KMS-11 (cell line): ENCODE data around the gene CEP128.

Experiments
- H2AFZ ChIP-seq: fragments of 200-600 bp; sonication (generic); 2 replicates; pipeline ENCODE4 v1.6.1; 2016; ENCODE audit warnings: antibody characterized with exemption, mixed run types, low read depth
- H3K27ac ChIP-seq: fragments of 200-600 bp; sonication (generic); 2 replicates; pipeline ENCODE4 v1.6.1; 2016; ENCODE audit warnings: mild to moderate bottlenecking, mixed run types
- H3K27me3 ChIP-seq: fragments of 200-600 bp; sonication (generic); 2 replicates; pipeline ENCODE4 v1.6.1; 2017; ENCODE audit warnings: mild to moderate bottlenecking, low read depth, mixed run types, moderate library complexity; ENCODE audit not compliant: insufficient read depth
- H3K36me3 ChIP-seq: fragments of 200-600 bp; sonication (generic); 2 replicates; pipeline ENCODE4 v1.6.1; 2017; ENCODE audit warnings: mild to moderate bottlenecking, mixed run types; ENCODE audit not compliant: insufficient read depth
- H3K4me1 ChIP-seq: fragments of 200-600 bp; sonication (generic); 2 replicates; pipeline ENCODE4 v1.6.1; 2016; ENCODE audit warnings: mild to moderate bottlenecking, low read depth, mixed run types; ENCODE audit not compliant: poor library complexity, severe bottlenecking
- H3K4me2 ChIP-seq: fragments of 200-600 bp; sonication (generic); 2 replicates; pipeline ENCODE4 v1.7.0; 2016; ENCODE audit warnings: mild to moderate bottlenecking, mixed run types
- H3K4me3 ChIP-seq: fragments of 200-600 bp; sonication (generic); IDR thresholded peaks from 2 replicates; pipeline ENCODE4 v1.6.1; 2017; ENCODE audit warnings: low read depth, low read length, mixed read lengths; ENCODE audit not compliant: insufficient read depth
- H3K79me2 ChIP-seq: fragments of 200-600 bp; sonication (generic); 2 replicates; pipeline ENCODE4 v1.6.1; 2016; ENCODE audit warnings: low read depth, mixed run types; ENCODE audit not compliant: insufficient read depth
- H3K9ac ChIP-seq: fragments of 200-600 bp; sonication (generic); 2 replicates; pipeline ENCODE4 v1.6.1; 2016; ENCODE audit warnings: mild to moderate bottlenecking, mixed run types
- H4K20me1 ChIP-seq: fragments of 200-600 bp; sonication (generic); 2 replicates; pipeline ENCODE4 v1.6.1; 2016; ENCODE audit warnings: mild to moderate bottlenecking, mixed run types; ENCODE audit not compliant: insufficient read depth
- CTCF ChIP-seq: fragments of 200-600 bp; sonication (generic); conservative IDR thresholded peaks from 2 replicates; pipeline ENCODE4 v1.6.1; 2017; ENCODE audit warnings: low read depth, mild to moderate bottlenecking, antibody characterized with exemption, low read length, moderate library complexity, mixed read lengths

CEP128 gene

GRCh38 chr14:80634106-80634758, 307.3 kb downstream of the CEP128 start:
- Histone ChIP-seq H3K9ac (no peak overlapping the region), H4K20me1 (no peaks in the 10 kb centered on the region), H3K4me2 (no peak overlapping the region), H3K36me3 (no peaks in the 10 kb centered on the region), H3K79me2 (no peaks in the 10 kb centered on the region), H3K27ac (no peak overlapping the region), H3K4me3 (no peak overlapping the region), H2AFZ (no peak overlapping the region), H3K27me3 (no peaks in the 10 kb centered on the region), H3K4me1 (peaks cover 16% of the 10 kb centered on the region)
- no peak for TF ChIP-seq CTCF

GRCh38 chr14:80629606-80630005, 311.9 kb downstream of the CEP128 start:
- no peak overlapping the region for H3K27ac ChIP-seq

GRCh38 chr14:80628547-80628946, 313.0 kb downstream of the CEP128 start:
- H3K9ac ChIP-seq = no peak overlapping the region
- H3K79me2 ChIP-seq = no peaks in the 10 kb centered on the region
- no peak overlapping the region for H3K27ac ChIP-seq
- no peaks in the 10 kb centered on the region for H3K4me1 ChIP-seq
- TF ChIP-seq CTCF = no peak
- H3K4me2 ChIP-seq = no peak overlapping the region
- no peak overlapping the region for H3K4me3 ChIP-seq
- no peaks in the 10 kb centered on the region for H3K27me3 ChIP-seq
- no peak overlapping the region for H2AFZ ChIP-seq
- H3K36me3 ChIP-seq = no peaks in the 10 kb centered on the region
- H4K20me1 ChIP-seq = no peaks in the 10 kb centered on the region

More at GRCh38 chr14:80629606-80630005, 311.9 kb downstream of the CEP128 start:
- Histone ChIP-seq H3K4me2 (no peak overlapping the region), H3K9ac (no peak overlapping the region), H3K4me3 (no peak overlapping the region), H2AFZ (no peak overlapping the region), H4K20me1 (no peaks in the 10 kb centered on the region), H3K79me2 (no peaks in the 10 kb centered on the region), H3K36me3 (no peaks in the 10 kb centered on the region), H3K27me3 (no peaks in the 10 kb centered on the region), H3K4me1 (no peaks in the 10 kb centered on the region)
- TF ChIP-seq CTCF = no peak

GRCh38 chr14:80627745-80628144, 313.8 kb downstream of the CEP128 start:
- Histone ChIP-seq H3K36me3 (no peaks in the 10 kb centered on the region), H3K27ac (no peak overlapping the region), H3K27me3 (no peaks in the 10 kb centered on the region), H2AFZ (no peak overlapping the region), H4K20me1 (no peaks in the 10 kb centered on the region), H3K79me2 (no peaks in the 10 kb centered on the region), H3K9ac (no peak overlapping the region), H3K4me3 (no peak overlapping the region), H3K4me1 (no peaks in the 10 kb centered on the region), H3K4me2 (no peak overlapping the region)
- no peak for TF ChIP-seq CTCF
